Adrenal gland (tissue), 12 donors: ENCODE results near the gene SYNDIG1. TPM values are rescaled to one million over a fixed set of nuclear protein-coding genes. Genes with fewer than 3 reads are reported as not detected.

ENCODE experiments used
- DNase-seq, 7 donors: peaks; one replicate each; pipeline ENCODE4 v3.0.0-alpha.2; 2019 to 2020
- H3K27ac ChIP-seq, 5 donors: fragments of 200-600 bp; sonication (generic) in 4 of 5; 1 replicate in 3 of 5; 2 replicates in 2 of 5; pipeline versions ENCODE4 v1.5.1 to v1.8.0; 2016 to 2020; ENCODE audit warnings: mild to moderate bottlenecking in 1 of 5
- H3K27me3 ChIP-seq: fragments of 200-600 bp; 2 replicates; pipeline ENCODE4 v1.8.0; 2021
- H3K36me3 ChIP-seq, 2 donors: fragments of 200-600 bp; replicated peaks in 1 of 2; 1 replicate in 1 of 2; 2 replicates in 1 of 2; pipeline versions ENCODE4 v1.5.1 to v1.8.0; 2018 to 2022
- H3K4me1 ChIP-seq, 2 donors: fragments of 200-600 bp; replicated peaks in 1 of 2; 1 replicate in 1 of 2; 2 replicates in 1 of 2; pipeline versions ENCODE4 v1.5.1 to v1.8.0; 2018 to 2021
- H3K4me3 ChIP-seq, 4 donors: fragments of 200-600 bp; sonication (generic) in 3 of 4; one replicate each; pipeline ENCODE4 v1.5.1; 2016 to 2018
- H3K9me3 ChIP-seq, 3 donors: fragments of 200-600 bp; sonication (generic) in 1 of 3; replicated peaks in 1 of 3; 1 replicate in 2 of 3; 2 replicates in 1 of 3; pipeline versions ENCODE4 v1.5.1 to v1.8.0; 2016 to 2021
- CTCF ChIP-seq, 6 experiments: fragments of 450-650 bp in 4 of 6; fragments of 200-600 bp in 2 of 6; sonication (generic) in 1 of 6; IDR thresholded peaks; 1 replicate in 5 of 6; 2 replicates in 1 of 6; pipeline versions ENCODE4 v1.5.1 to v1.8.0; 2016 to 2021; ENCODE audit warnings: antibody characterized with exemption in 6 of 6, mild to moderate bottlenecking in 2 of 6, moderate library complexity in 1 of 6
- POLR2A ChIP-seq, 2 donors: fragments of 450-650 bp; IDR thresholded peaks; one replicate each; pipeline ENCODE4 v1.6.1; 2017; ENCODE audit warnings: antibody characterized with exemption in 2 of 2, mild to moderate bottlenecking in 2 of 2, moderate library complexity in 1 of 2
- WGBS, 4 donors: extraction: QIAGEN DNeasy Blood & Tissue Kit in 2 of 4; methylation state at CpG; one replicate each; pipeline versions ENCODE4 v1.1.5 to v1.1.7; 2013 to 2017; 5-methylcytosine and 5-hydroxymethylcytosine counted together
- intact Hi-C, 2 donors: fragments of 100-400 bp; cut with DNase I; formaldehyde crosslinking; loops; one replicate each; pipeline versions ENCODE4 v1.14.1 to v1.15.0; 2022 to 2023
- polyA plus RNA-seq, 3 donors: library from polyadenylated mRNA; stranded (reverse); fragments of 200-250 nt in 2 of 3; fragments of 350-450 nt in 1 of 3; fragmentation: Illumina TruSeq in 1 of 3; extraction: RNeasy Lipid Tissue Mini Kit (QIAGEN cat#74804) in 1 of 3; gene quantifications; one replicate each; pipeline ENCODE4 v1.2.3, GENCODE V29; 2013 to 2014
- total RNA-seq, 9 donors: library from RNA; depleted of rRNA in 4 of 9; stranded (reverse); fragments of >200 nt in 4 of 9; fragments of 120-200 nt in 1 of 9; fragmentation: NEBNext Ultra II Directional in 1 of 9; extraction: Animal tissue kit (Norgen Biotek cat#: 25700) in 1 of 9; gene quantifications; one replicate each; pipeline versions ENCODE4 v1.1.0 to v1.2.4, GENCODE V29; 2013 to 2023
- donor health status: healthy with polysubstance abuse.
- donor health status: Bipolar disorder and iron deficiency.
- donor health status: DM: yes; HTN: yes; CAD: no.
- donor health status: DM: no; HTN: no; CAD: no.
- donor health status: DM: no; HTN: no; CAD: no.
- donor health status: DM: yes; HTN: yes; CAD: no.

Gene SYNDIG1
- total and polyA plus RNA-seq, 12 donors: 0.26 to 3.6 (median 0.76) TPM

- Histone ChIP-seq H3K27me3 (no peaks in the 10 kb centered on the region), H3K9me3 (no peaks in the 10 kb centered on the region), H3K36me3 (no peaks in the 10 kb centered on the region), H3K4me1 (no peaks in the 10 kb centered on the region), H3K27ac (no peak overlapping the region), H3K4me3 (no peak overlapping the region)
- intact Hi-C loops: no loop called here
- TF ChIP-seq CTCF (IDR thresholded peaks at IDR 0.05) (no peak), POLR2A (IDR thresholded peaks at IDR 0.05) (no peak)
- 78 to 87% (median 82%) methylated on average over 12 to 13 of the region's 13 CpGs for WGBS, 4 donors
- DNase-seq: no peak
Observed at GRCh38 chr20:24673678-24674570, 204.5 kb downstream of the SYNDIG1 start.

- Histone ChIP-seq H3K4me1 (no peaks in the 10 kb centered on the region), H3K27me3 (no peaks in the 10 kb centered on the region), H3K9me3 (no peaks in the 10 kb centered on the region), H3K27ac (no peak overlapping the region), H3K4me3 (no peak overlapping the region), H3K36me3 (no peaks in the 10 kb centered on the region)
- no peak for DNase-seq
- intact Hi-C loops: no loop called here
- TF ChIP-seq POLR2A (IDR thresholded peaks at IDR 0.05) (no peak), CTCF (IDR thresholded peaks at IDR 0.05) (no peak)
- 86 to 92% (median 88%) methylated on average over 7 to 10 of the region's 10 CpGs for WGBS, 4 donors
Observed at GRCh38 chr20:24674921-24675605, 205.6 kb downstream of the SYNDIG1 start.

GRCh38 chr20:24675651-24676352, 206.4 kb downstream of the SYNDIG1 start:
- Histone ChIP-seq H3K27ac (no peak overlapping the region), H3K9me3 (no peaks in the 10 kb centered on the region), H3K36me3 (no peaks in the 10 kb centered on the region), H3K27me3 (no peaks in the 10 kb centered on the region), H3K4me3 (no peak overlapping the region), H3K4me1 (no peaks in the 10 kb centered on the region)
- DNase-seq: no peak
- 90 to 95% (median 93%) methylated on average over 3 to 8 of the region's 8 CpGs for WGBS, 4 donors
- intact Hi-C loops: no loop called here
- TF ChIP-seq POLR2A (IDR thresholded peaks at IDR 0.05) (no peak), CTCF (IDR thresholded peaks at IDR 0.05) (no peak)

GRCh38 chr20:24676353-24676977, 207.0 kb downstream of the SYNDIG1 start:
- TF ChIP-seq POLR2A (IDR thresholded peaks at IDR 0.05): no peak
- Histone ChIP-seq H3K4me3 (no peak overlapping the region), H3K9me3 (no peaks in the 10 kb centered on the region), H3K4me1 (no peaks in the 10 kb centered on the region), H3K27ac (no peak overlapping the region), H3K27me3 (no peaks in the 10 kb centered on the region), H3K36me3 (no peaks in the 10 kb centered on the region)
- 90 to 95% (median 90%) methylated on average over 7 to 11 of the region's 11 CpGs for WGBS, 4 donors
- no peak for DNase-seq
- intact Hi-C loops: no loop called here
